Superior temporal gyrus (tissue), 1 donor: Measurements from ENCODE around the gene ITK.

Experiments used
- DNase-seq: peaks from one replicate; pipeline ENCODE4 v3.0.0-alpha.2; 2016; ENCODE audit errors: extremely low spot score

ITK gene

GRCh38 chr5:157279605-157280239 is 99.1 kb downstream of the ITK start:
- DNase-seq: no peak

- DNase-seq: no peak
These were observed 100.3 kb downstream of the ITK start for GRCh38 chr5:157280927-157281326.

GRCh38 chr5:157282150-157282549 is 101.5 kb downstream of the ITK start:
- DNase-seq: no peak

- DNase-seq: no peak
These were observed 102.8 kb downstream of the ITK start for GRCh38 chr5:157283434-157283833.

GRCh38 chr5:157284458-157285212 is 104.0 kb downstream of the ITK start:
- no peak for DNase-seq

- no peak for DNase-seq
These were observed 104.8 kb downstream of the ITK start for GRCh38 chr5:157285310-157286035.

- DNase-seq: no peak
These were observed 106.1 kb downstream of the ITK start for GRCh38 chr5:157286761-157287211.

GRCh38 chr5:157288405-157289163 is 107.9 kb downstream of the ITK start:
- no peak for DNase-seq

- DNase-seq: no peak
These were observed 108.7 kb downstream of the ITK start for GRCh38 chr5:157289164-157289819.

- no peak for DNase-seq
These were observed 109.7 kb downstream of the ITK start for GRCh38 chr5:157290156-157290980.

GRCh38 chr5:157290981-157291711 is 110.5 kb downstream of the ITK start:
- no peak for DNase-seq

GRCh38 chr5:157292599-157292998 is 112.0 kb downstream of the ITK start:
- no peak for DNase-seq

- no peak for DNase-seq
These were observed 113.9 kb downstream of the ITK start for GRCh38 chr5:157294407-157295091.

GRCh38 chr5:157295247-157295646 is 114.6 kb downstream of the ITK start:
- DNase-seq: no peak

GRCh38 chr5:157300564-157300963 is 119.9 kb downstream of the ITK start:
- DNase-seq: no peak

GRCh38 chr5:157301066-157301465 is 120.4 kb downstream of the ITK start:
- DNase-seq: no peak

- no peak for DNase-seq
These were observed 122.4 kb downstream of the ITK start for GRCh38 chr5:157303023-157303422.

- no peak for DNase-seq
These were observed 123.2 kb downstream of the ITK start for GRCh38 chr5:157303667-157304327.
